GM12874 (cell line): ENCODE data around the gene ZBTB49.

Source experiments
- TF ChIP-seq, protein P1 (sequence below): IDR thresholded peaks from 2 replicates; pipeline ENCODE4 v1.5.1; 2011; ENCODE audit warnings: low read depth, mild to moderate bottlenecking, control low read depth, low read length, moderate library complexity; ENCODE audit not compliant: insufficient read depth

Gene ZBTB49

DNA sequence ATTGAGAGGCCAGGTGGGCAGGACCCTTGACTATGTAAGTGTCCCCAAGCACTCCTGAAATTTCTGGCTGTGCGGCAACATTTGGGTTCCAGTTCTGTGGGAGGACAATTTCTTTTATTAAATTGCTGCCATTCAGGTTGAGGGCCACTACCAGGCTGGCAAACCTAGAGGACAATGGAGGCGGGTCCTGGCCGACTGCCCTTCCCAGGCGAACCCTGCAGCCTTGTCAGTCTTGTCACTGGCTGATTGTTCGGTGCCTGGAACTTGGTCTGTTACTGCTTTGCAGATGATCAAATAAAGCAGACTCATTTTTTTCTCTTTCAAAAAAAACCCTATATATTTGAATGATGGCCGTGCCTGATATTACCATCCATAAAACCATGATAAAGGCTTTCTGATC is 35.4 kb upstream of the ZBTB49 start:
- TF ChIP-seq, protein P1, sequence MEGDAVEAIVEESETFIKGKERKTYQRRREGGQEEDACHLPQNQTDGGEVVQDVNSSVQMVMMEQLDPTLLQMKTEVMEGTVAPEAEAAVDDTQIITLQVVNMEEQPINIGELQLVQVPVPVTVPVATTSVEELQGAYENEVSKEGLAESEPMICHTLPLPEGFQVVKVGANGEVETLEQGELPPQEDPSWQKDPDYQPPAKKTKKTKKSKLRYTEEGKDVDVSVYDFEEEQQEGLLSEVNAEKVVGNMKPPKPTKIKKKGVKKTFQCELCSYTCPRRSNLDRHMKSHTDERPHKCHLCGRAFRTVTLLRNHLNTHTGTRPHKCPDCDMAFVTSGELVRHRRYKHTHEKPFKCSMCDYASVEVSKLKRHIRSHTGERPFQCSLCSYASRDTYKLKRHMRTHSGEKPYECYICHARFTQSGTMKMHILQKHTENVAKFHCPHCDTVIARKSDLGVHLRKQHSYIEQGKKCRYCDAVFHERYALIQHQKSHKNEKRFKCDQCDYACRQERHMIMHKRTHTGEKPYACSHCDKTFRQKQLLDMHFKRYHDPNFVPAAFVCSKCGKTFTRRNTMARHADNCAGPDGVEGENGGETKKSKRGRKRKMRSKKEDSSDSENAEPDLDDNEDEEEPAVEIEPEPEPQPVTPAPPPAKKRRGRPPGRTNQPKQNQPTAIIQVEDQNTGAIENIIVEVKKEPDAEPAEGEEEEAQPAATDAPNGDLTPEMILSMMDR, result no peak

DNA sequence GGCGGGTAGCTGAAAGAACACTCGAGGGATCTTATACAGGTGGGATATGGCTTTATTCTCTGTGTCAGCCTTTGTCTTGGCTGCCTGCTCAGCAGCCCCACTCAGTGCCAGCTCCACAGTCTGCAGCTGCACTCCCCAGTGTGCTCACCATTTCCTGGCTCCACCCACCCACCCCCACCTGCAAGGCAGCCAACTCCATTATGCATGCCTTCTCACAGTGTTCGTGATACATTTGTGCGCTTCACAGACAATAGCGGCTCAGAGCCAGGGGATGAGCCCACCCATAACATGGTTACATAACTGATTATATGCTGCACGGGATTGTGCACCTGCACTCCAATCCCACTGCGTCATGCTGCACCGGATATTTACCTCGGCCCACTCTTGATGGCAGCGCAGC is 33.3 kb upstream of the ZBTB49 start:
- TF ChIP-seq, protein P1, result no peak

DNA sequence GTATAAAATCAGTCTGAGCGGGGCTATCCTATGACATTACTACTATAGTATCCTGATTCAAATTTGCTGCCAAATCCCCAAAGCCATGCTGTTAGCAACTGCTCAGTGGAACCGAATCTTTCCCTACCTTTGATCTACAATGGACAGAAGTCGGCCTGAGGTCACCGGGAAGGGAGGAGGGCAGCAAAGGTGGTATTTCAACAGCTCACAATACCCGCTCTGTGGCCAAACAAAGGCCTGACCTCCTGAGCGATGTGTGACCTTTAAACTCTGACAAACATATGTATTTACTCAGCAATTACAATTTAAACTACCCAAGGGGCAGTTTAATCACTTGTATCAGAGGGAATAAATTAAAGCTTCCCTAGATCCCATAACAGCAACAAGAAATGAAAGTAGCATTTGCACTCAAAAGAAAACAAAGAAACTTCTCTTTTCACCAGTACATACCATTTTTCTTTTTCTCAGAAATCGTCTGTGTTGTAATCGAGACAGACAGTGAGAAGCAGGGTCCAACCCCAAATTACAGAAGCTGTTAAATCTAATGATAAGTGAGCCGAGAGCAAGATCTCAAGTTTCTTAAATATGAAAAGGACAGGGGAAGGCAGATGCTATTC is 30.5 kb upstream of the ZBTB49 start:
- TF ChIP-seq, protein P1, result no peak

DNA sequence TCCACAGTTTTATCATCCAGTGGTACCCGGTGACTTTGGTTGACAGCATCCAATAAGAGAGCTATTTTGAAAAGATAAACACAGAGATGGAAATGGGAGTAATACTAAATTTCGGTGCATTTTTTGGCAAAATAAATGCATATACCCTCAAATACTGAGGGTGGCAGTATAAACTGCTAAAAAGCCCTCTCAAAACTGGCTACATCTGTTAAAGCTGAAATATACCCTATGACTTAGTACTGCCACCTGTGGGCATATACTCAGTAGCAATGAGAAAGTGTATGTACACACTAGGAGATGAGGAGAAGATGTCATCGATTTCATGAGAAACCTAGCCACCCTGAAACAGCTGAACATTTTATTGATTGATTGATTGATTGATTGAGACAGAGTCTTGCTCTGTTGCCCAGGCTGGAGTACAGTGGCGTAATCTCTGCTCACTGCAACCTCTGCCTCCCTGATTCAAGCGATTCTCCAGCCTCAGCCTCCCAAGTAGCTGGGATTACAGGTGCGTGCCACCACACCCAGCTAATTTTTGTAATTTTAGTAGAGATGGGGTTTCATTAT is 29.8 kb upstream of the ZBTB49 start:
- TF ChIP-seq, protein P1, result peak; percentile 26; the same call in 1 of the 2 replicates

DNA sequence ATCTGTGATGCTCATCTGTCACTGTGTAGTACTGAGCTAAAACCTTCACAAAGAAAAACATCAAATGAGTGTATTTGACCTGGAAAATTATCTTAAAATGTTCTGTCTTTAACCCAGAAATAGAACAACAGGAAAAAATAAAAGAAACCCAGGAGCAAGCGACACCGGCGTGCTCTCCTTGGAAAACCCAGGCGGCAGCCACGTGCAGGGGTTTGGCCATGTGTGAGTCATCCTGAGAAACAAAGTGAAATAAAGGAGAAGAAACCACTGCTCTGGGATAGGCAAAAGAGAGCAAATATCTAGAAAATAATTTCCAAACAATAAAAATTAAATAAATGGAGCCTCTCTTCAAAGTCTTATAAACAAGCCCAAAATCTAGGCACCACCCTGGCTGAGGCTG is 22.1 kb upstream of the ZBTB49 start:
- TF ChIP-seq, protein P1, result no peak

DNA sequence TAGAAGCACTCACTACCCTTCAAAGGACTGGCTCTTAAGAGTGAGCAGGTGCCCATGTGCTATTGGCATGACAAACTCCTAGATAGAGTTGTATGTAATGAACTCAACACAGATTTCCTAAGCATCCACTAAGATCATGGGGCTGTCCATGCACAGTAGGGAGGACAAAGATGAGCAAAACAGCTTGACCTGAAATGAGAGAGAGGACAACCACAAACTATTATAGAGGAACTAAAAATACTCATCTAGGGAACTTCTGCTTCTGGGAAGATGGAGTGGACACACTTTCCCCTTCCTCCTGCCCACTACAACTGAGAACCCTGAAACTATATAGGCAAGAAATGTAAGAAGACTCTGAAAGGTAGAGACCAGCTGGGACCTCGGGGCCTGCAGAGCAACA is 21.3 kb upstream of the ZBTB49 start:
- TF ChIP-seq, protein P1, result no peak

DNA sequence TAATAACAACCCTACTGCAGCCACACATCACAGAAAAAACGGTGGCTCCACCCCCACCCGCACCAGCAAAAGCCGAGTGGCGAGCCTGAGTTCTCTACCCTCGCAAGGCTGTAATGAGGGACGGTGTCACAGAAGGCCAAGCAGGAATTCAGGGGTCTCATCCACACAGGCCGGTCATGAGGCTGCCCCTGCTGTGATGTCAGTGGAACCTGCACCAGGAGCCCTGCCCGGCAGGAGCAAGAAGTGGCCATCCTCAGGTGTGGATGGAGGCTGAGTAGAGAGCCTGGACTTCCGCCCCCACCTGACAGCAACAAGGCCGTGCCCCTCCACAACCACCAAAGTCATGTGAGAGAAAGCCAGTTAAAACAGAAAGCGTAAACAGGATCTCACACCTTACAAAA is 20.7 kb upstream of the ZBTB49 start:
- TF ChIP-seq, protein P1, result no peak

DNA sequence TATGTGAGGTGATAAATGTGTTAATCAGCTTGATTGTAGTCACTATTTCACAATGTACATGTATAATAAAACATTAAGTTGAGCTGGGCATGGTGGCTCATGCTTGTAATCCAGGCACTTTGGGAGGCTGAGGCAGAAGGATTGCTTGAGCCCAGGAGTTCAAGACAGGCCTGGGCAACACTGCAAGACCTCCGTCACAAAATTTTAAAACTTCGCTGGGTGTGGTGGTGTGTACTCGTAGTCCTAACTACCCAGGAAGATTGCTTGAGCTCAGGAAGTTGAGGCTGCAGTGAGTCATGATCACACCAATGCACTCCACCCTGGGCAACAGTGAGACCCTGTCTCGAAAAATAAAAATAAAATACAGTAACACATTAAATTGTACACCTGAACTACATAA is 20.2 kb upstream of the ZBTB49 start:
- TF ChIP-seq, protein P1, result no peak
